ENCODE measurements around the gene IDH3G.
"Not testable (repeated sequence)": the region's sequence is repeated elsewhere in the genome, so short reads cannot be mapped to it uniquely, and the experiment has no call there.

IDH3G gene

GRCh38 chrX:153746991-153747390, 47.2 kb downstream of the IDH3G start:
- not testable (repeated sequence) for DNase-seq

GRCh38 chrX:153746359-153746758, 47.8 kb downstream of the IDH3G start:
- no peak for DNase-seq

- not testable (repeated sequence) for DNase-seq
Observed at GRCh38 chrX:153745067-153745433, 49.1 kb downstream of the IDH3G start.

GRCh38 chrX:153744210-153745066, 49.7 kb downstream of the IDH3G start:
- no peak for DNase-seq

- DNase-seq: not testable (repeated sequence)
Observed at GRCh38 chrX:153743468-153744209, 50.5 kb downstream of the IDH3G start.

GRCh38 chrX:153742796-153743467, 51.2 kb downstream of the IDH3G start:
- not testable (repeated sequence) for DNase-seq

GRCh38 chrX:153742111-153742510, 52.1 kb downstream of the IDH3G start:
- not testable (repeated sequence) for DNase-seq

- DNase-seq: no peak
Observed at GRCh38 chrX:153741446-153741845, 52.7 kb downstream of the IDH3G start.

- DNase-seq: no peak
Observed at GRCh38 chrX:153740631-153741222, 53.4 kb downstream of the IDH3G start.

GRCh38 chrX:153739754-153740486, 54.3 kb downstream of the IDH3G start:
- DNase-seq: no peak

- DNase-seq: no peak
Observed at GRCh38 chrX:153738056-153738605, 56.0 kb downstream of the IDH3G start.

GRCh38 chrX:153736871-153737441, 57.2 kb downstream of the IDH3G start:
- no peak for DNase-seq

GRCh38 chrX:153736071-153736820, 57.9 kb downstream of the IDH3G start:
- no peak for DNase-seq
